Fibroblast of mammary gland (primary cell): ENCODE results near the gene TFB1M.
"Not testable (repeated sequence)": the region's sequence is repeated elsewhere in the genome, so short reads cannot be mapped to it uniquely, and the experiment has no call there.

Experiments
- DNase-seq: peaks from one replicate; pipeline ENCODE4 v3.0.0-alpha.2; 2010; ENCODE audit warnings: low read depth
- H3K4me3 ChIP-seq: 2 replicates; pipeline ENCODE4 v1.5.1; 2011; ENCODE audit warnings: low read depth, mild to moderate bottlenecking, low read length, moderate library complexity; ENCODE audit not compliant: control insufficient read depth
- CTCF ChIP-seq: conservative IDR thresholded peaks from 2 replicates; pipeline ENCODE4 v1.5.1; 2011; ENCODE audit warnings: low read depth, low read length, inconsistent platforms; ENCODE audit not compliant: control insufficient read depth, insufficient read depth

TFB1M gene

GRCh38 chr6:155232848-155233247 is 81.4 kb downstream of the TFB1M start:
- H3K4me3 ChIP-seq: no peak overlapping the region
- no peak for DNase-seq
- TF ChIP-seq CTCF: no peak

GRCh38 chr6:155230975-155231374 is 83.3 kb downstream of the TFB1M start:
- not testable (repeated sequence) for H3K4me3 ChIP-seq, DNase-seq

- TF ChIP-seq CTCF: no peak
- peak; percentile 27 for DNase-seq
- H3K4me3 ChIP-seq: no peak overlapping the region
Measured at GRCh38 chr6:155228546-155229166, 85.6 kb downstream of the TFB1M start.

- H3K4me3 ChIP-seq: no peak overlapping the region
- DNase-seq: no peak
- TF ChIP-seq CTCF: no peak
Measured at GRCh38 chr6:155227046-155227445, 87.2 kb downstream of the TFB1M start.

GRCh38 chr6:155224618-155225017 is 89.7 kb downstream of the TFB1M start:
- H3K4me3 ChIP-seq: no peak overlapping the region
- no peak for TF ChIP-seq CTCF
- DNase-seq: no peak

- H3K4me3 ChIP-seq: no peak overlapping the region
- TF ChIP-seq CTCF: no peak
- DNase-seq: peak; percentile 88
Measured at GRCh38 chr6:155223646-155224451, 90.4 kb downstream of the TFB1M start.

GRCh38 chr6:155222506-155222905 is 91.8 kb downstream of the TFB1M start:
- H3K4me3 ChIP-seq: no peak overlapping the region
- no peak for DNase-seq
- TF ChIP-seq CTCF: no peak
